GM19023 (cell line): ENCODE measurements around the gene FOXP1.
"Not testable (repeated sequence)": the region's sequence is repeated elsewhere in the genome, so short reads cannot be mapped to it uniquely, and the experiment has no call there.

Source experiments
- ATAC-seq: cut with Tn5 transposase; IDR thresholded peaks from one replicate; pipeline ENCODE4 v1.9.1; 2021; ENCODE audit warnings: mild to moderate bottlenecking, moderate library complexity; ENCODE audit not compliant: unreplicated experiment

Gene FOXP1

DNA sequence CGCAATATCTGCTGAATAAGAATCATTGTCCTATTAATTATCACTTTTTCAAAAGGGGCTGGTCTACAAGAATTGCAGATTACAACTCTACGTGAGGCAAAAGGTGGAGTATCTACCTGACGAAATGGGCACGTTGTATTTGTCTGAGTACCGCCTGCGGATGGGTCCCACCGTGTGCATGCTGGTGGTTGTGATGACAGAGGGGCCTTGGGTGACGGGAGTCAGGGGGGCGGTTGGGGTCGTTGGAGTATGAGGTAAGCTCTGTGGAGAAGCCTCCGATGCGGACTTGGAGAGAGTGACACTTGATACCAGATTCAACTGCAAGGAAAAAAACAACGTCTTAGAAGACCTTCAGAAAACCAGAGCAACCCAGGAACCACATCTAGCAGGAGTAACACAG lies 605.8 kb downstream of the FOXP1 start:
- ATAC-seq = no peak

DNA sequence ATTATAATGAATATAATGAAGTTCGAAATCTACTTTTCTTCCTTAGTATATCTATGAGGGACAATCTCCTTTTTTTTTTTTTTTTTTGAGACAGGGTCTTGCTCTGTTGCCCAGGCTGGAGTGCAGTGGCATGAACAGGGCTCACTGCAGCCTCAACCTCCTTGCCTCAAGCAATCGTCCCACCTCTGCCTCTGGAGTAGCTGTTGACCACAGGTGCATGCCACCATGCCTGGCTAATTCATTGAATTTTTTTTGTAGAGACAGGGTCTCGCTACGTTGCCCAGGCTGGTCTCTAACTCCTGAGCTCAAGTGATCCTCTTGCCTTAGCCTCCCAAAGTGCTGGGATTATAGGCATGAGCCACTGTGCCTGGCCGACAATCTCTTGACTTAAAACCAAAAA lies 607.5 kb downstream of the FOXP1 start:
- ATAC-seq = not testable (repeated sequence)

DNA sequence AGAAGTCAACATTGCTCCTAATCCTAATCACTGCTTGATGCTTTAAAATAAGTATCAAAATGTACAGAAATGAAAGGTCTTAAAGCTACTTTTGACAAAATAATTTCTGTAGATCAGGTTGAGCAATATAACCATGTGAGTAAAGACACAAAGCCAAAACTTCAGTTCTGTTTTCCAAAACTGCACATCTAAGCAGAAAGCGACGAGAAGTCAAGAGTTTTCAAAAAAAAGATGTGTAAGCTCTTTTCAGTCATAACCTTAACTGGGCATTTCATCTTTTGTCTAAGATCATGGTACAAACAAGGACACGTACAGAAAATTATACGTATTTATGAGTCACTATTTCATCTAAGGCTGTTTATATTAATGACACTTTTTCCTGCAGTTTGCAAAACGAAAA lies 608.8 kb downstream of the FOXP1 start:
- no peak for ATAC-seq

DNA sequence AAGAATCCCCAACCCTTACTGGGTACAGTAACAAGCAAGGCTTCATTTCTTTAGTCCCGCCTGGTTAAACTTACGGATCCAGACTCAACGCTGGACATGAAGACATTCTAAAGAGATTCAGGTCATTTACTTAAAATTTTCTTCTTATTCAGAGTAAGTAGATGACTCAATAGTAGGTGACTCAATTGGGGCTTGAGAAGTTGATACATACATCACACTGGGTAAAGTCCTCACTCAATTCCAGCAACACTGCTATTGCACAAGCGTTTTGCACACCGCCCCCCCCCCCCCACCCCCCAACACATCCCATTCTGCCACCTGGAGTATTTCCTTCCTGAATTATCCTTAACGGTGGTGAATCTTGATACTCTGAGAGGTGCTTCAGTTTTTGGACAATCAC lies 610.0 kb downstream of the FOXP1 start:
- ATAC-seq = no peak

DNA sequence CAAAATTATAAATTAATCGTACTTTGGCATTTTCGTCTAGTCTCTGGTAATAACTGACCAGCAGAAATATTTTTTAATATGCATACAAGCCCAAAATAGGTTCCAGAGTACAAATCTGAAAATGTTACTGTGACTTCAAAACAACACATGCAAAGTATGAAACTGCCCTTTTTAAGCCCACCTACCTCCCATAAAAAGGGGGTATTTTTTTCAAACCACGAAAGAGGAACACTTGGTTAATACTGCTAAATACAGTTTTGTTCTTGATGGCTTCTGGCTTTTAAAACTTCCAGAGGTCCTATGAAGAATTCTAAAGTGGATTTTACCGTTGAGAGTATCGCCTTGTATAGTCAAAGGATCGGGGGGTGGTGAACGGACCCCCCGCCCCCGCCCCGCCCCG lies 610.7 kb downstream of the FOXP1 start:
- no peak for ATAC-seq

DNA sequence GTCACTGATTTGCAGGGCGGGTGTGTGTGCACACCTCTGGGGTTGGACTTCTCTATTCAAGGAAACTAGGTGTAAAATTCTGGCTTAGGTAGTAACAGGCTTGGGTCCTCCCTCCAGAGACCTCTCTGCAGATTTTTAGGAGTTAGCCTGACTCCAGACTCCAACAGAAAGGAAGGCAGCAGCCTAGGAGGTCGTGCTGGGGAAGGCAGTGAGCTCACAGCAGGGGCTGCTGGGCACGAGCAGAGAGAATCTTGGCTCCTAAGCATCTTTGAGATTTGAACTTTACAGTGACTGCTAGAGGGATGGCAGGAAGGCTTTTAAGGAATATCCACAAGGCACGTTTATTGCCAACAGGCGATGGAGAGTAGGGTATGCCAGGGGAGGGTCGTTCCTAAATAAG lies 612.6 kb downstream of the FOXP1 start:
- ATAC-seq = no peak

DNA sequence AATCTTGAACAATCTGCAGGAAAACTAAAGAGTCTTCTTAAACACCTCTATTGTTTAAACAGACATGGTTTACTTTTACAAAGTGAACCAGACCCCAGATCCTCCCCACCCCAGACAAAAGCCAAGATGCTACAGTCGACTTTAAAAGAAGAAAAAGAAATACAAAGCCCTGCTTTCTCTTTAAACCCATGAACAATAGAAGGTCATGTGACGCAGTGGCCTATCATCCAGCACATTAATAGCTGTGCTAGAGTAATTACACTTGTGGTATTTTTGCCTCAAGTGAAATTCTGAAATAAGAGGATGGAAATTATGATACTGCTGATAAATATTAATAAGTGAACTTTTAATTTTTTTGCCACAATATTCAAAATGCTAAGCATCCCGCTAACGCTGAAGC lies 613.4 kb downstream of the FOXP1 start:
- ATAC-seq = no peak

DNA sequence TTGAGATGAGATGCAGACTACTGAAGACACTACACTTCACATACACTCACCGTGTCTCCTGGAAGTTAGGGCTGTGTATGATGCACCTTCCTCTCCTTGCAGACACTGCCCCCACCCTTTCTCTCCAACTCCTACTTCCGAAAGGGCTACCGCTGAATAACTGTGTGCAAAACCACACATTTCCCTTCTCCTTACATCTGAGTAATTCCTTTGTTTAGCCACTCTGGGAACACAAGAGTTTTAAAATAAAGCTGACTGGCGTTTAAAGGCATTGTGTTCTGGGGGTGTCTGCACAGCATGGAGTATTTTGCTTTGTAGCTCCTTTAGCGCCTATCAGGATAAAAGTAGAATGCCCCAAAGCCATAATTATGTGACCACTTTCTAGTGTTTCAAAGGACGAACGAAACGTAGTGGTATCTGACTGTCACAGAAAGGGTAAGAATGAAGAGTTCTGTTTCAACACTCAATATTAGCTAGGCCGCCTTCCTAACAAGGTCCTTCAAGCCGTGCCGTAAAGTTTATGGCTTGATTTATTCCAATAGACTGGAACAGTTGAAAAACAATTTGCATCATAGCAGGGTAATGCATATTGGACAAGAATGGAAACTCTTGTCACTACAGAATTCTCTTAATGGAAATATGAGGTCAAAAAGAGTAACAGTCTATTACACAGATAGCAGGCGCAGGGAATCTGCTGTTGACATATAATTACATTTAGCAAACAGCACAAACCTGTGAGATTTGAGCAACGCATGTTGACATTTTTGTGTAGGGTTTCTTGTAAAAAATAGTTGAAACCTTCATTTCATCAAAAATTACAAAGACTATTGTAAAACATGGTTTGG lies 619.9 kb downstream of the FOXP1 start:
- ATAC-seq = no peak

DNA sequence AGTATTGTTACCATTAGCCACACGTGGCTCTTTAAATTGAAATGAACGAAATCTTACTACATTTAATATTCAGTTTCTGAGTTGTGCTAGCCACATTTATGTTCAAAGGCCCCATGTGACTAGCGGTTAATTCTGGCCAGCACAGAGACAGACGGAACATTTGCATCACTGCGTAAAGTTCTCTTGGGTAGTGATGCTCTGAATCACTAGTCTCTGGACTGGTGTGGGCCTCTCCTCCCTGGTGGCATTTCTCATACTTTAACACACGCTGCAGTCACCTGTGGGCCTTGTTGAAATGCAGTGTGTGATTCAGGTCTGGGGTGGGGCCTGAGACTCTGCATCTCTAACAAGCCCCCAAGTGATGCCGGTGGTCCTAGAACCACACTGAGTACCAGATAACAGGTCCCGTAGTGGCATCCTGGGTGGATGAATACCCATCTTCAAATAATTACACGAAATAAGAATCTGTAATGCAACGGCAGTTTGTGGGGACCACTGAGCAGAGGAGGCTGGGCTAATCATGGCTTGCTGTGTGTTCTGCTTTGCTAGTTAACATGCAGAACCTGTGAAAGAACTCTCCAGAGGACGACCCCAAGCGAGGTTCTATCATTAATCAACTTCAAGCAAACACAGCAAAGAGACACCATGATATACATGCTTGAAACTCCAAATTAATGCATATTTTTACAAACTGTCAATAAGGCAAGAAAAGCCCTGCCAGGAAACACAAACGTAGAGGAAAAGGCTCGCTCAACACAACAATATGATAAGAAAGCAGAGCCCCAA lies 623.8 kb downstream of the FOXP1 start:
- ATAC-seq = no peak

DNA sequence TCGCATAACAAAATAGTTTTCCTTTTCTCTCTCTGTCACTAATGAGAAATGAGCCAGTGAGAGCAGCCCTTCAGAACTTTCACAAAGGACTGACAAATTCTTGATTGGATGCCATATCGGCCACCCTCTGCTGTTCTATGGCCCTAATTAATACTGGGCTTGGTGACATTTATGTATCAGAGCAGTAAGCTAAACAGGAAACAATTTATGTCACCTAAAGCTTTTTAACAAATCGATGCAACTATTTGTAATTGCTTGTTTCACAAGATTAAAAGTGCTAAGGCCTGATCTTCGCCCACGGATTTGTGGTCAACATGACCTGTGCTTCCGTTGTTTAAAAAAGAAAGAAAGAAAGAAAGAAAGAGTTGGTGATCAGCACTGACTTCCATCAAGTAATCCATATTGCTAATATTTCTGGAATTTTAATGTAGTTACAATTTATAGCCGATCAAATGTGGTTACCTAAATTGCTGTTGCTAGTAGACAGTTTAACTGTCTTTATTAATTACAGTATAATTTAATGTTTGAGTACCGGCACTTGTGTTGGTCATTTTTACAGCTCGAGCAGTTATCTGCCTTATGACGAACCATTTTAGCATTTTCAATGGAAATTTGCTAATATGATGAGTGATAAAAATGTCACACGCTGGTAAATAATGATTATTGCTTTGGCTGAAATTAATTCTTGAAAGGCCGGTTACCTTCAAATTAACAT lies 631.3 kb downstream of the FOXP1 start:
- no peak for ATAC-seq

DNA sequence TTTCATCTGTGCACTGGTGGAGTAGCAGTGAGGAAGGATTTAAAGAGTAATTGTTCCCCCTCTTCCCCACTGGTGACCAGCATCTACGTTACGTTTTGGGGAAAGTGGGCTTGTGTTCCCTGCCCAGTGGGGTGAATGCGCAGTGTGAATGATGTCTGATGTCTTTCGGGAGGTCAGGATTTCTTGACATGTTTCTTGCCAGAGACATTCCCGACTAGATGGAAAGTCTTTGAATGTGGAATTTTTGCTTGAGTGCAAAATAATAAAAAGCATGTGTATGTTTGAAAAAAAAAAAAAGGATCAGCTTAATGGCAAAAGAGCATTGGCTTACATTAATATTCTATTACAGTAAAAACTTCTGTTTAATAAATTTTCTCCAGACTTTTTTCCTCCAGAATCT lies 632.2 kb downstream of the FOXP1 start:
- no peak for ATAC-seq

DNA sequence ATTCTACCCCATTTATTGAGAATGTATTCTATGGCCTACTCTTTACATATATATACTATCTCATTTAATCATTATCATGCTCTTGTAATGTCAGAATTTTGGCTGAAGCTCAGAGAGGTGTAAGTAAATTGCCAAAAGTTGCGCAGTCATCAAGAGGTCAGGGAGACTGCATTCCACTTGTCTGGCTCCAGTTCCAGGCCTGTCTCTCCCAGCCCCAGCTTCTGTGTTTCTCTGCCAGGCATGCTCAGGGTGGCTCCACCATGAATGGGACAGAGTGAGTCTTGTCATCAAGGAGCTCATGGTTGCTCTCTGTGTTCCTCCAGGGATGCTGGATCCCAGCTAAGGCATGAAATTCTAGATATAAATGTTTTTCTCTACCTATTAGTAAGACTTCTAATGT lies 635.9 kb downstream of the FOXP1 start:
- no peak for ATAC-seq

DNA sequence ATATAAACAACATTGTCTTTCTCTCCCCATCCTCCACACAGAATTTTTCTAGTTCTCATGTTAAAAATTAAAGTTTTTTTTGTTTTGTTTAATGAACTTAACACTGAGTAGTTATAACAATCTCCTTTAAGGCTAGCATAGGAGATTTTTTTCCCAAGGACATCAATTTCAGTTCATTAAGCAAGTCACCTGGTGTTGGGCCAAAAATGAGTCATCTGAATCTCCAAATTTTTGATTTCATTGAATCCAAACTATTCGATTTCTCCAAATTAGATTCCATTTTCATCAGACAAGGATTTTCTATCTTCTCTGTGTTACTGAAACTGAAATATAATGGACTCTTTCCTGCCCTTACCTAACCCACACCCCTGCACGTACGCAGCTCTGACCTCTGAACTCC lies 639.6 kb downstream of the FOXP1 start:
- ATAC-seq = no peak

DNA sequence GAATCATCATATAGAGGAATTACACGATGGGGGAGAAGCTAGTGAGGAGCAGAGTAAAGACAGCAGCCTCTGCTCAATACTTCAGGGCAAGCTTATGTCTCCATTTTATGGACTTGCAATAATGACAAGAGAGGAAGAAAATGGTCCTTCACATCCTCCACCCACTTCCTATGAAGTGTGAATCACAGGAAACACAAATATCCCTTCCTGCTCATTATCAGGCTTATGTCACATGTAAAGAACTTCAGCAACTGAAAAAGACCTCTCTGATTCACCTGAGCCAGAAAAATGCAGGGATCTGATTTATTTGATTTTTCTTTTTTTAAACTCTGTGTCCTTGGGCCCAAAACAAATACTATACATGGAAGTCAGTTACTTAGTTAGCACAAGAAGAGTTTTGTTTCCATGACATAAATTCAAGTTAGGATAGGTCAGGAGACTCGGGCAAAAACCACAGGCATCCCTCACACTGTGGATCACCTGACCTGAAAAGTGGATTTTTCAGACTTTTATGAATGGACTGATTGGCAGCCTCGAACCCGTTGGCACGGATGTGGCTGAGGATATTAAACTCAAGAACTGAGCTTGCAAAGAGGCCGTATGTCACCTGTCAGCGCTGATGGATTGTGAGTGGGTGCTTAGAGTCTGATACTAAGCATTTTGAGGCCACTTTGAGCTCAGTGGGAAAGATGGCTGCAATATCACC lies 650.3 kb downstream of the FOXP1 start:
- no peak for ATAC-seq

DNA sequence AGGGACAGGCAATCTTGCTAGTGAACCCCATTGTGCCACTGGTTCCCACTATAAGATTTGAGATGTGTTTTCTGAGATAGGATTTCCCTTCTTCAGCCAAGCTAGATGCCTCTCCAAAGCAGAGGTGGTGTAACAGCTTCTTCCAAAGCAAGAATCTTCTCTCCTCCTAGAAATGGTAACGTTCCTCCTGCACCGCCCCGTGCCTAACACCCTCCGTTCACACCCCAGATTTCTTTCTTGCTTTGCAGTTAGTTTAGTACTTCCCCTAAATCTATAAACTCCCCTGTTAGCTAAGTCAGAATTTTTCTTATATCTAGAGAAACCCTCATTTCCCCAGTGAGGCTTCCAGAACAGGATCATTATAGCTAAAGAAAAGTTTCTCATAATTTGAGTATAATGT lies 653.5 kb downstream of the FOXP1 start:
- ATAC-seq = no peak

DNA sequence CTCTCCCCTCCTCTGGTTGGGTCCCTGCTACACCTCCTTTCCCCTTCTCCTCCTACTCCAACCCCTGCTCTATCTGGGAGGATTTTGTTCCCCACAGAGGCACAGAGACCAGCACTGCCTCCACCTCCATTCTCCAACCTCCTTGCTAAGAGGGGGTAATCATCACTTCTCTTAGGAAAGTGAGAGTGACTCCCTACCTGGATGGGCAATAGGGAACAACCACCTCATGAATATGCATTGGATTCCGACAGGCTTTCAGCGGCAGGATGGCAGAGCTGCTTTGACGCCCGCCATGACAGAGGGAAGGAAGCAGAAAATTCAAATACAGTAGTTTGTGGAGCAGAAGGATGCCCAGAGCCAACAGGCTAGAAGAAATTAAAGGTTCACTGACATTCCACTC lies 656.3 kb downstream of the FOXP1 start:
- ATAC-seq = no peak

DNA sequence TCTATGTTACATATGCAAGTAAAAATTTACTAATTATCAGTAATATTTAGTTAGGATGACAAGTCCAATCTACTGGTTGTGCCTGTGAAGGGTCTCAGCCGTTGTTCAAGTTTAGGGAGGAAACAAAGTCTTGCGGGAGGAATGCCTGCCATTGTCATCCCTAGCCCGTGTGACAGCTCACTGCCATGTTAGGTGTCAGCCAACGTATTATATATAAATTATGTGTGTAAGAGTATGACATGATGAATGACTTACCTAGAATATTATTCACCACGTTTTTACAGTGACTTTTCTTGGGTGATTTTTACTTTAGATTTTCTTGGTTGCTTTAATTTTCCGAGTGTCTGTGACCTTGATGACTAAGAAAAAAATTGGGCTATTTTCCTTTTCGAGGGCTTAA lies 656.7 kb downstream of the FOXP1 start:
- no peak for ATAC-seq

DNA sequence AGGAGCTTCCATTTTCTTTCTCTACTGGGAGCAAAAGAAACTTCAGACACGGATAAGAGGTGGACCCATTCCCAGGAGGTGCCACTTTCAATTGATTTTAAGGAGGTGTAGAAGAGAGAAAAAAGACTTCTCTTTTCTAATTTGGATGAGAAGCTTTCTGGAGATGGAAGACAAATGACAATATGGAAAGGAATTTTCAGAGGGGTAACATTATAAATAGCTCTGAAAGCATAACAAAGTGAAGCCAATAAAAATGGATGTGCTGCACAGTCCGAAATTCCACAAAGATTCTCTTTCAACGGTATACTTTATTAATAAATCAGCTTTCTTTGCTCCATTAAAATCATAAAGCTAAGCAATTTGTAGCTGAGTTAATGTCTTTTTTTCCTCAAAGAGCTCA lies 663.9 kb downstream of the FOXP1 start:
- ATAC-seq = no peak

DNA sequence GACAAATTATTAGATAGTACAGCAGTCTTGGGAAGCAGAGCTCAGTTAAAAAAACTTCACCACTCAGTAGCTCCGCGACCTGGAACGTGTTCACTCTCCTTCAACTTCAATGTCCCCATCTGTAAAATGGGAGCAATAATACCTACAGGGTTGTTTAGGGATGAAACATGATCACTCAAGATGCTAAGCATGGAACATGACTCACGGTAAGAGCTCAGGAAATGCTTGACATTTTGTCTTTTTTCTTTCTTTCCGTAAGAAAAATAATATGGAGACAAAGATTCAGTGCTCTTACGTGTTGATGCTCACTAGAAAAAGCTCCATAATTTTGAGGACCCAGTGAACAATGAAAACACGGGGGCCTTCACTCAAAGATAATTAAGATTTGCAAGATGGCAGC lies 664.4 kb downstream of the FOXP1 start:
- no peak for ATAC-seq

DNA sequence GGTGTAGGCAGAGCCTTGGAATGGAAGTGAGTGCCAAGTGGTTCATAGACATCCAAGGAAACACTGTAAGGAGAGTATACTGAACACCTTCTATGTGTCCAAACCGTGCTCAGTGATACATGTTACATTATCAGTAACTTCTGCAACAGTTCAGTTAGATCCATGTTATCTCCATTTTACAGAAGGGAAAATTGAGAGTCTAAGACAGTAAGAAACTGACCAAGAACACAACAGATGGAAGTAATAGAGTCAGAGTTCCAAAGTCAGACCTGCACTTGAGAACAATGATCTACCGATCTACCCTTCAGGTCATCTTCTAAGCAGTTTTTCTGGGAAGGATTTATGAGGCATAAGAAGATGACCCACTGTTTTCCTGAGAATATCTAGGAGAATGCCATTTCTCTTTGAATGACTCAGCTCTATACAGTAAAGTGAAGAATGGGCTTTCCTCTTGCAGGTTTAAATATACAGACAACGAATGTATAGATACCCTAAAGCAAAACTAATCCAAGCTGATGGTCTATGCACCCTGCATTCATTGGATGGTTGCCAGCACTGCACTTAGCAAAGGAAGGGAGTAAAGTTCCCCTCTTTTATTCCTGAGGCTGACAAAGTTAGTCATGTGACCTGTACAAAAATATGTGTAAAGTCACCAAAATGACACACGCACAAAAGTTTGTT lies 667.0 kb downstream of the FOXP1 start:
- no peak for ATAC-seq

DNA sequence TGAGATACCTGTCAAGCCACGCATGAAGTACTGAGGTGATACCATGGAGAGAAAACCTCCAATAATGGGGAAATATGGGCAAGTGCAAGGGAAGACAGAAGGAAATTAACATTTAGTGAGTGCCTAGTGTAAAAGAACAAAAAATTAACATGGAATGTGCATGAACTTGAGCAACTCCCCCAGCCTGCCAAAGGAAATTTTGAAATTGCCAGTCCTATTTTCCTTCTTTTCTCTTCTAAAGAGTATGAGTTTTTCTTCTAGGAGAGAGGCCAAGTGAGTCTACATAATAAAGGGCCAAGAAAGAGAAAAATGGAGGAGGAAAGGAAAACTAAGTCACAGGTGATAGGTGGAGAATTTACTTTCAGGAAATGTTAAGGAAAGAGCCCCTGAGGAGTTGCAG lies 668.7 kb downstream of the FOXP1 start:
- no peak for ATAC-seq
